ENCODE data around the gene KIAA0586. TPM values are rescaled to one million over a fixed set of nuclear protein-coding genes. Genes with fewer than 3 reads are reported as not detected.

The KIAA0586 gene
- total and polyA plus RNA-seq, 2 donors (not counting 3 experiments of a cell fraction or from before 2014, with no cell fraction given) = 7.4 to 25.9 TPM

DNA sequence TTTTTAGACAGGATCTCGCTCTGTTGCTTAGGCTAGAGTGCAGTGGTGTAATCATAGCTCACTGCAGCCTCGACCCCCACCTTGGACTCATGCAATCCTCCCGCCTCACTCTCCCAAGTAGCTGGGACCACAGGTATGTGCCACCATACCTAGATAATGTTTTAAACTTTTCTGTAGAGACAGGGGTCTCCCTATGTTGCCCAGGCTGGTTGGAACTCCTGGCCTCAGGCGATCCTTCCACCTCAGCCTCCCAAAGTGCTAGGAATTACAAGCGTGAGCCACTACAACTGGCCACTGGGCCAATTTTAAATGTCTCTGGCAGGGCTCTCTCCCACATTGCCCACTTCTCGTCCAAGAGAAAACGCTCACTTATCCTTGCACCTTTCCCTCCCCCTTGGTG, 143.7 kb downstream of the KIAA0586 start:
- Histone ChIP-seq H3K9ac (replicated peaks; ENCODE audit: extremely low read depth, insufficient read depth, low read length) (no peak overlapping the region), H3K4me1 (ENCODE audit: control insufficient read depth, extremely low read depth, insufficient read depth, low read length) (no peaks in the 10 kb centered on the region), H4K20me1 (replicated peaks; ENCODE audit: control insufficient read depth, extremely low read depth, insufficient read depth, low read length) (no peaks in the 10 kb centered on the region), H3K36me3 (ENCODE audit: control insufficient read depth in 2 of 2, extremely low read depth in 1 of 2, insufficient read depth in 2 of 2, low read length in 2 of 2) (no peaks in the 10 kb centered on the region), H2AFZ (ENCODE audit: low read depth, low read length) (no peak overlapping the region), H3K4me3 (replicated peaks in 1 of 3; ENCODE audit: insufficient read depth in 1 of 3, low read depth in 1 of 3, low read length in 3 of 3) (no peak overlapping the region), H3K9me3 (replicated peaks; ENCODE audit: control insufficient read depth, insufficient read depth, low read length) (no peaks in the 10 kb centered on the region), H3K79me2 (ENCODE audit: control insufficient read depth, insufficient read depth, low read length) (no peaks in the 10 kb centered on the region), H3K27me3 (ENCODE audit: control insufficient read depth in 2 of 2, insufficient read depth in 2 of 2, low read length in 2 of 2) (peaks cover 3 to 4% of the 10 kb centered on the region in 2 experiments), H3K4me2 (ENCODE audit: insufficient read depth, low read length) (no peak overlapping the region), H3K27ac (ENCODE audit: insufficient read depth, low read depth, low read length) (no peak overlapping the region), H3K9me1 (replicated peaks; ENCODE audit: control insufficient read depth, extremely low read depth, insufficient read depth, low read length) (no peaks in the 10 kb centered on the region)
- DNase-seq (ENCODE audit: low read depth, low spot score) = no peak
- CTCF ChIA-PET = interaction anchor here (1.6 to 1.8 kb wide), 2 partner anchors 12 to 70 kb away, joined by 6 to 8 read pairs; no protein-coding TSS in a partner anchor
- FAIRE-seq = no peak
- POLR2A ChIA-PET = no interaction called here
- intact Hi-C loops (cut with micrococcal nuclease) = no loop called here
- no peak for TF ChIP-seq MYC (IDR thresholded peaks at IDR 0.05; ENCODE audit: low read depth, low read length)
- TF ChIP-seq, protein P1, sequence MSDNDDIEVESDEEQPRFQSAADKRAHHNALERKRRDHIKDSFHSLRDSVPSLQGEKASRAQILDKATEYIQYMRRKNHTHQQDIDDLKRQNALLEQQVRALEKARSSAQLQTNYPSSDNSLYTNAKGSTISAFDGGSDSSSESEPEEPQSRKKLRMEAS (IDR thresholded peaks at IDR 0.05; ENCODE audit: insufficient read depth, insufficient read length) = no peak
- no peak for TF ChIP-seq EZH2 (IDR thresholded peaks at IDR 0.05; ENCODE audit: borderline replicate concordance, low read depth, low read length, severe bottlenecking)
- no peak for TF ChIP-seq POLR2A (IDR thresholded peaks at IDR 0.05; ENCODE audit: low read depth, low read length)
- no peak for TF ChIP-seq JUN (IDR thresholded peaks at IDR 0.05; ENCODE audit: borderline replicate concordance, insufficient read depth, insufficient read length, low read depth)
- TF ChIP-seq POLR2AphosphoS5 (IDR thresholded peaks at IDR 0.05; ENCODE audit: insufficient read depth, low read depth, low read length) = no peak
- no peak for TF ChIP-seq GATA2 (IDR thresholded peaks at IDR 0.05; ENCODE audit: insufficient read depth, insufficient read length, low read depth, low read length)
- TF ChIP-seq, protein P2, sequence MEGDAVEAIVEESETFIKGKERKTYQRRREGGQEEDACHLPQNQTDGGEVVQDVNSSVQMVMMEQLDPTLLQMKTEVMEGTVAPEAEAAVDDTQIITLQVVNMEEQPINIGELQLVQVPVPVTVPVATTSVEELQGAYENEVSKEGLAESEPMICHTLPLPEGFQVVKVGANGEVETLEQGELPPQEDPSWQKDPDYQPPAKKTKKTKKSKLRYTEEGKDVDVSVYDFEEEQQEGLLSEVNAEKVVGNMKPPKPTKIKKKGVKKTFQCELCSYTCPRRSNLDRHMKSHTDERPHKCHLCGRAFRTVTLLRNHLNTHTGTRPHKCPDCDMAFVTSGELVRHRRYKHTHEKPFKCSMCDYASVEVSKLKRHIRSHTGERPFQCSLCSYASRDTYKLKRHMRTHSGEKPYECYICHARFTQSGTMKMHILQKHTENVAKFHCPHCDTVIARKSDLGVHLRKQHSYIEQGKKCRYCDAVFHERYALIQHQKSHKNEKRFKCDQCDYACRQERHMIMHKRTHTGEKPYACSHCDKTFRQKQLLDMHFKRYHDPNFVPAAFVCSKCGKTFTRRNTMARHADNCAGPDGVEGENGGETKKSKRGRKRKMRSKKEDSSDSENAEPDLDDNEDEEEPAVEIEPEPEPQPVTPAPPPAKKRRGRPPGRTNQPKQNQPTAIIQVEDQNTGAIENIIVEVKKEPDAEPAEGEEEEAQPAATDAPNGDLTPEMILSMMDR (IDR thresholded peaks at IDR 0.05; ENCODE audit: extremely low read depth in 1 of 2, insufficient read depth in 1 of 2, low read depth in 1 of 2, low read length in 2 of 2) = no peak
- TF ChIP-seq FOS (IDR thresholded peaks at IDR 0.05; ENCODE audit: borderline replicate concordance, insufficient read depth, low read length) = no peak
- dilution Hi-C loops (cut with MboI; ENCODE audit: extremely low pct_ligation_motif_present, low sequenced_read_pairs) = no loop called here
- no TSS peak for BruUV-seq (replicated peaks)
